GM19397 (cell line): ENCODE results near the gene OR4A47.
"Not testable (repeated sequence)": the region's sequence is repeated elsewhere in the genome, so short reads cannot be mapped to it uniquely, and the experiment has no call there.

Experiments
- ATAC-seq: cut with Tn5 transposase; IDR thresholded peaks from one replicate; pipeline ENCODE4 v1.9.1; 2021; ENCODE audit warnings: mild to moderate bottlenecking, moderate library complexity; ENCODE audit not compliant: unreplicated experiment

Gene OR4A47

DNA sequence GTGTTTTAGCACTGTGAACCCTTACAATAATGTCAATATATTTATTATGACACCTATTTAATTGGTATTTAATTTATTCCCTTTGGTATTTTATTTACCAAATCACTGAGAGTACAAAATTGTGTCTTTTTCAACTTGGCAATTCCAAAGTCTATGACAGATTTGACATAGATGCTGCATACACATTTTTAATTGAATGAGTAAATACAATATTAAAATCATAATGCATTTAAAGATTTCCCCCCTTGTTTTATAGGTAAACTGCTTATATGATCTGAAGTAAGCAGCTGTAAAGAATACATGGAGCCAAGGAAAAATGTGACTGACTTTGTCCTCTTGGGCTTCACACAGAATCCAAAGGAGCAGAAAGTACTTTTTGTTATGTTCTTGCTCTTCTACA is at the start of gene OR4A47:
Gene OR4A47, plus strand, starts transcription at position 301 of the 400 bp plus-strand sequence. Its CDS starts 0 bp downstream, at position 301.
- ATAC-seq: not testable (repeated sequence)

DNA sequence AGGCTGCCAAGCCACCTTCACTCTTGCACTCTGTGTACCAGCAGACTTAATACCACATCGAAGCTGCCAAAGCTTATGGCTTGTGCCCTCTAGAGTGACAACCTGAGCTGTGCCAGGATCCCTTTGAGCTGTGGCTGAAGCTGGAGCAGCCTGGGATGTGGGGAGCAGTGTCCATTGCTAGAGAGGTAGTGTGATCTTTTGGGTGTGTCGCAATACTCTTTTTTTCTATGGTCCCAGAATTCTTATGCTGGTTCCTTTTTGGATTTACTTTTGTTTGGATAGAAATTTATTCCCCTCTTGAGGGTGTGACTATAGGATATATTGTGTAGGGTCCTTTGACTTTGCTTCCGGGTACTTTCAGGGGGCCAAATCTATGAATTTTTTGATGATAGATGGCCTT is 32.7 kb upstream of the OR4A47 start:
- not testable (repeated sequence) for ATAC-seq

DNA sequence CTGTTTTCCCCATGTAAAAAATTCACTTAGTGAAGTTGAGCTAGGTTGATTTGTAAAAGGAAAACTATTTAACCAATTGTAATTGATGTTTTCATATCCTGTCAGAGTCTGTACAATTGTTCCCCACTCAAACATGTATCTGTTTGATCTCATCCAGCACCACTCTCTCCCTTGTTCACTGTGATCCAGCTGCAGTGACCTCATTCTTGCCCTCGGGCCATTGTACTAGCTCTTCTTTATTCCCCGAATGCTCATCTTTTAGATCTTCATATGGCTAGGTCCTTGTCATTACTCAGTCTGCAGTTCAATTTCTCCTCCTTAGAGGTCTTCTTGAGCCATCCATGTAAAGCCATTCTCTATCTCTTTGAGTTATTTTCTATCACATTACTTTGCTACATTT is 14.6 kb upstream of the OR4A47 start:
- ATAC-seq: not testable (repeated sequence)

DNA sequence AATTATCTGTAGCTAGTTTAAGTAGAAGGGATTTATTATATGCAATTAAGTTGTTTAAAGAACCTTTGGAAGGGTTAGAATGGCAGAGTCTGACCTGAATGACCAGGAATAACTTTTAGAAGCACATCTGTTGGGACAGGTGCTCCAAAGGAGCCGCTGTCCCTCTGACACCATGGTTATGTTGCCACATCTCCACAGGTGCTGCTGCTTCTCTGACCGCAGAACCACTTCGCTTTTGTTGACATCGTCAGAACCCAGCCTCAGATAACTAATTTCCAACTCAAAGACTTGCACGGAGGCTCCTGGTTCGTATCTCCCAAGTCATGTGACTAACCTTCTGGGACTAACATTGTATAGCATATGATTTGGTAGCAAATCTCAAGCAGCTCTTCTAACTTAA is 13.9 kb upstream of the OR4A47 start:
- ATAC-seq: not testable (repeated sequence)

GRCh38 chr11:48506169-48506568 is 17.6 kb downstream of the OR4A47 start:
- not testable (repeated sequence) for ATAC-seq

- ATAC-seq: no peak
Observed at GRCh38 chr11:48538991-48539390, 50.4 kb downstream of the OR4A47 start.
